ENCODE results near the gene SKA3.
"Not testable (repeated sequence)": the region's sequence is repeated elsewhere in the genome, so short reads cannot be mapped to it uniquely, and the experiment has no call there.

DNA sequence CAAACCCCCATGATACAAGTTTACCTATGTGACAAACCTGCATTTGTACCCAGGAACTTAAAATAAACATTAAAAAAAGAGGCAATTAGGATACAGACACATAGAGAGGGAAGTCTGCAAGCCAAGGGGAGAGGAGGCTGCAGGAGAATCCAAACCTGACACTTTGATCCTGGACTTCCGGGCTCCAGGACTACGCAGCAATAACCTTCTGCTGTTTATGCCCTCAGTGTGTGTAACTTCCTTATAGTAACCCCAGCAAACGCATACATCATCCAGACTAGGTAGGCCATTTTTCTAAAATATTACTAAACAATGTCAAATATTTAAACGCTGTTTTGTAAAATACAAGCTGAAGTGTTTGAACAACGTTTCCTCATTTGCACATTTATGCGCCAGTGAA, 39.1 kb upstream of the SKA3 start:
- TF ChIP-seq CTCF (IDR thresholded peaks at IDR 0.05); SMAD3 (CRISPR knock-in tag; IDR thresholded peaks at IDR 0.05; ENCODE audit: borderline replicate concordance); RELA (CRISPR knock-in tag; IDR thresholded peaks at IDR 0.05; ENCODE audit: borderline replicate concordance); TEAD4 (CRISPR knock-in tag; IDR thresholded peaks at IDR 0.05); FOXK1 (CRISPR knock-in tag; IDR thresholded peaks at IDR 0.05); ZBTB43 (CRISPR knock-in tag; IDR thresholded peaks at IDR 0.05); TP53 (CRISPR knock-in tag; IDR thresholded peaks at IDR 0.05): not testable (repeated sequence)
- TF ChIP-seq, protein P1, sequence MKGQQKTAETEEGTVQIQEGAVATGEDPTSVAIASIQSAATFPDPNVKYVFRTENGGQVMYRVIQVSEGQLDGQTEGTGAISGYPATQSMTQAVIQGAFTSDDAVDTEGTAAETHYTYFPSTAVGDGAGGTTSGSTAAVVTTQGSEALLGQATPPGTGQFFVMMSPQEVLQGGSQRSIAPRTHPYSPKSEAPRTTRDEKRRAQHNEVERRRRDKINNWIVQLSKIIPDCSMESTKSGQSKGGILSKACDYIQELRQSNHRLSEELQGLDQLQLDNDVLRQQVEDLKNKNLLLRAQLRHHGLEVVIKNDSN (CRISPR knock-in tag; IDR thresholded peaks at IDR 0.05) = not testable (repeated sequence)
- TF ChIP-seq, protein P2, sequence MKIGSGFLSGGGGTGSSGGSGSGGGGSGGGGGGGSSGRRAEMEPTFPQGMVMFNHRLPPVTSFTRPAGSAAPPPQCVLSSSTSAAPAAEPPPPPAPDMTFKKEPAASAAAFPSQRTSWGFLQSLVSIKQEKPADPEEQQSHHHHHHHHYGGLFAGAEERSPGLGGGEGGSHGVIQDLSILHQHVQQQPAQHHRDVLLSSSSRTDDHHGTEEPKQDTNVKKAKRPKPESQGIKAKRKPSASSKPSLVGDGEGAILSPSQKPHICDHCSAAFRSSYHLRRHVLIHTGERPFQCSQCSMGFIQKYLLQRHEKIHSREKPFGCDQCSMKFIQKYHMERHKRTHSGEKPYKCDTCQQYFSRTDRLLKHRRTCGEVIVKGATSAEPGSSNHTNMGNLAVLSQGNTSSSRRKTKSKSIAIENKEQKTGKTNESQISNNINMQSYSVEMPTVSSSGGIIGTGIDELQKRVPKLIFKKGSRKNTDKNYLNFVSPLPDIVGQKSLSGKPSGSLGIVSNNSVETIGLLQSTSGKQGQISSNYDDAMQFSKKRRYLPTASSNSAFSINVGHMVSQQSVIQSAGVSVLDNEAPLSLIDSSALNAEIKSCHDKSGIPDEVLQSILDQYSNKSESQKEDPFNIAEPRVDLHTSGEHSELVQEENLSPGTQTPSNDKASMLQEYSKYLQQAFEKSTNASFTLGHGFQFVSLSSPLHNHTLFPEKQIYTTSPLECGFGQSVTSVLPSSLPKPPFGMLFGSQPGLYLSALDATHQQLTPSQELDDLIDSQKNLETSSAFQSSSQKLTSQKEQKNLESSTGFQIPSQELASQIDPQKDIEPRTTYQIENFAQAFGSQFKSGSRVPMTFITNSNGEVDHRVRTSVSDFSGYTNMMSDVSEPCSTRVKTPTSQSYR (CRISPR knock-in tag; IDR thresholded peaks at IDR 0.05) = not testable (repeated sequence)
- TF ChIP-seq, protein P3, sequence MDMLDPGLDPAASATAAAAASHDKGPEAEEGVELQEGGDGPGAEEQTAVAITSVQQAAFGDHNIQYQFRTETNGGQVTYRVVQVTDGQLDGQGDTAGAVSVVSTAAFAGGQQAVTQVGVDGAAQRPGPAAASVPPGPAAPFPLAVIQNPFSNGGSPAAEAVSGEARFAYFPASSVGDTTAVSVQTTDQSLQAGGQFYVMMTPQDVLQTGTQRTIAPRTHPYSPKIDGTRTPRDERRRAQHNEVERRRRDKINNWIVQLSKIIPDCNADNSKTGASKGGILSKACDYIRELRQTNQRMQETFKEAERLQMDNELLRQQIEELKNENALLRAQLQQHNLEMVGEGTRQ (CRISPR knock-in tag; IDR thresholded peaks at IDR 0.05) = not testable (repeated sequence)
- TF ChIP-seq, protein P4, sequence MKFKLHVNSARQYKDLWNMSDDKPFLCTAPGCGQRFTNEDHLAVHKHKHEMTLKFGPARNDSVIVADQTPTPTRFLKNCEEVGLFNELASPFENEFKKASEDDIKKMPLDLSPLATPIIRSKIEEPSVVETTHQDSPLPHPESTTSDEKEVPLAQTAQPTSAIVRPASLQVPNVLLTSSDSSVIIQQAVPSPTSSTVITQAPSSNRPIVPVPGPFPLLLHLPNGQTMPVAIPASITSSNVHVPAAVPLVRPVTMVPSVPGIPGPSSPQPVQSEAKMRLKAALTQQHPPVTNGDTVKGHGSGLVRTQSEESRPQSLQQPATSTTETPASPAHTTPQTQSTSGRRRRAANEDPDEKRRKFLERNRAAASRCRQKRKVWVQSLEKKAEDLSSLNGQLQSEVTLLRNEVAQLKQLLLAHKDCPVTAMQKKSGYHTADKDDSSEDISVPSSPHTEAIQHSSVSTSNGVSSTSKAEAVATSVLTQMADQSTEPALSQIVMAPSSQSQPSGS (CRISPR knock-in tag; IDR thresholded peaks at IDR 0.05; ENCODE audit: borderline replicate concordance, low read depth) = not testable (repeated sequence)

Data from WTC11 (cell line).